H1 (cell line): ENCODE measurements around the gene PYGL. TPM values are rescaled to one million over a fixed set of nuclear protein-coding genes. Genes with fewer than 3 reads are reported as not detected.

Experiments
- CTBP2 ChIP-seq: IDR thresholded peaks from 2 replicates; pipeline ENCODE4 v1.7.0; 2011; ENCODE audit warnings: borderline replicate concordance, mild to moderate bottlenecking, moderate library complexity, mixed read lengths, low read length; ENCODE audit not compliant: insufficient read depth, insufficient read length
- POU5F1 ChIP-seq: IDR thresholded peaks from 2 replicates; pipeline ENCODE4 v1.6.1; 2011; ENCODE audit warnings: low read depth, mild to moderate bottlenecking, low read length, moderate library complexity
- SP1 ChIP-seq: IDR thresholded peaks from 2 replicates; pipeline ENCODE4 v1.6.1; 2011; ENCODE audit warnings: low read depth, low read length
- polyA plus RNA-seq, 7 experiments: library from polyadenylated mRNA; depleted of rRNA in 3 of 7; stranded (reverse) in 5 of 7; unstranded in 2 of 7; fragments of >200 nt in 5 of 7; fragments of 200-250 nt in 2 of 7; gene quantifications; 1 replicate in 5 of 7; 2 replicates in 1 of 7; 4 replicates in 1 of 7; pipeline versions ENCODE4 v1.2.1 to v1.2.3, GENCODE V29; 2011 to 2013; ENCODE audit warnings: missing spikeins in 2 of 7, mixed read lengths in 2 of 7
- total RNA-seq: library from RNA; stranded (reverse); fragmentation: NEBNext Ultra II Directional; extraction: Animal tissue kit (Norgen Biotek cat#: 25700); gene quantifications from 2 replicates; pipeline ENCODE4 v1.2.1, GENCODE V29; 2021

Gene PYGL
- total and polyA plus RNA-seq, 2 of the 8 experiments (the other 6 are each of a cell fraction or from before 2014, with no cell fraction given): 26.1 to 50.5 TPM

DNA sequence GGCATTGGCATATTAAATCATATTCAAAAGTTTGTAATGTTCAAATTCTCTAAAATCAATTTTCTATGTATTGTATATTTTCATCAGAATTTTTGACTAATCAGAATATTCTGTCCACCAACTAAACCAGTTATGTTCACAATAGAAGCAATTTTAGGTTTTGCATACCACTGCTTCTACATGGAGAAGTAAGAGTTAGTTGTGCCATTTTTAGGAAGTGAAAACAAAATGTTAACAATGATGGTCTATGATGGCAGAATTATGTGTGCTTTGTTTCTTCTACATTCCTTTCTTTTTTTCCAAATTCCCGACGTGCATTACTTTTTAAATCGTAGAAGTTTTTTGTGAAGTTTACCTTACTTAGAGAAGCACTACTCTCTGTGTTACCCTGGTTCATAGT is 42.9 kb downstream of the PYGL start (continued):
- no peak for TF ChIP-seq POU5F1
- TF ChIP-seq CTBP2: no peak
- no peak for TF ChIP-seq SP1
